WERI-Rb-1 (cell line): ENCODE data around the gene PCGF3.
"Not testable (repeated sequence)": the region's sequence is repeated elsewhere in the genome, so short reads cannot be mapped to it uniquely, and the experiment has no call there.

Source experiments
- DNase-seq: peaks from one replicate; pipeline ENCODE4 v3.0.0-alpha.2; 2020
- H3K27ac ChIP-seq: fragments of 250-450 bp; sonication (Bioruptor Pico); 2 replicates; pipeline ENCODE4 v1.5.1; 2020; ENCODE audit warnings: mild to moderate bottlenecking, moderate library complexity
- H3K27me3 ChIP-seq: fragments of 250-450 bp; sonication (Bioruptor Pico); 2 replicates; pipeline ENCODE4 v1.5.1; 2021; ENCODE audit warnings: mild to moderate bottlenecking, low read depth, moderate library complexity; ENCODE audit not compliant: insufficient read depth, severe bottlenecking
- H3K36me3 ChIP-seq: fragments of 250-450 bp; sonication (Bioruptor Pico); 2 replicates; pipeline ENCODE4 v1.5.1; 2020; ENCODE audit warnings: mild to moderate bottlenecking, moderate library complexity
- H3K4me3 ChIP-seq: 2 replicates; pipeline ENCODE4 v1.5.1; 2011; ENCODE audit warnings: low read depth, mild to moderate bottlenecking, control low read depth, low read length
- H3K9me3 ChIP-seq: fragments of 250-450 bp; sonication (Bioruptor Pico); 2 replicates; pipeline ENCODE4 v1.5.1; 2021; ENCODE audit warnings: mild to moderate bottlenecking, moderate library complexity; ENCODE audit not compliant: severe bottlenecking
- CTCF ChIP-seq: IDR thresholded peaks from 2 replicates; pipeline ENCODE4 v1.5.1; 2011; ENCODE audit warnings: low read depth, mild to moderate bottlenecking, control low read depth, inconsistent platforms, low read length

PCGF3 gene

GRCh38 chr4:687971-688853 lies 17.4 kb upstream of the PCGF3 start:
- no peak for DNase-seq
- H3K9me3 ChIP-seq: no peaks in the 10 kb centered on the region
- H3K36me3 ChIP-seq: no peaks in the 10 kb centered on the region
- no peaks in the 10 kb centered on the region for H3K27me3 ChIP-seq
- H3K27ac ChIP-seq: no peak overlapping the region
- TF ChIP-seq CTCF: no peak
- H3K4me3 ChIP-seq: no peak overlapping the region

- no peak for TF ChIP-seq CTCF
- Histone ChIP-seq H3K9me3 (no peaks in the 10 kb centered on the region), H3K4me3 (no peak within 1 kb of the TSS), H3K27ac (no peak within 1 kb of the TSS), H3K27me3 (no peaks in the 10 kb centered on the region), H3K36me3 (no peaks in the 10 kb centered on the region)
- DNase-seq: no peak
Measured at GRCh38 chr4:688854-689681, 16.6 kb upstream of the PCGF3 start, which contains the start of gene SLC49A3. Gene SLC49A3, minus strand, starts transcription at chr4:689151. Its CDS starts 24 bp downstream, at chr4:689127.

GRCh38 chr4:689723-690122 lies 15.9 kb upstream of the PCGF3 start:
- Histone ChIP-seq H3K36me3 (no peaks in the 10 kb centered on the region), H3K27me3 (no peaks in the 10 kb centered on the region), H3K9me3 (no peaks in the 10 kb centered on the region), H3K4me3 (no peak overlapping the region), H3K27ac (no peak overlapping the region)
- no peak for DNase-seq
- no peak for TF ChIP-seq CTCF

GRCh38 chr4:692771-693554 lies 12.7 kb upstream of the PCGF3 start:
- no peaks in the 10 kb centered on the region for H3K9me3 ChIP-seq
- DNase-seq: no peak
- no peak overlapping the region for H3K27ac ChIP-seq
- TF ChIP-seq CTCF: no peak
- no peak overlapping the region for H3K4me3 ChIP-seq
- H3K36me3 ChIP-seq: no peaks in the 10 kb centered on the region
- H3K27me3 ChIP-seq: no peaks in the 10 kb centered on the region

- not testable (repeated sequence) for H3K27ac ChIP-seq, H3K27me3 ChIP-seq, H3K4me3 ChIP-seq, DNase-seq, H3K9me3 ChIP-seq, H3K36me3 ChIP-seq
Measured at GRCh38 chr4:694341-694940, 11.2 kb upstream of the PCGF3 start.
